GM13976 (cell line): ENCODE measurements around the gene MORN2.

Experiments used
- DNase-seq: peaks from one replicate; pipeline ENCODE4 v3.0.0; 2012; ENCODE audit warnings: low spot score
- in situ Hi-C: fragments of 300-500 bp; cut with MboI; formaldehyde crosslinking; loops from one replicate; pipeline ENCODE4 v1.12.0; 2022; ENCODE audit warnings: low sequenced_read_pairs, mixed read lengths, inconsistent platforms; ENCODE audit not compliant: unreplicated experiment
- TF ChIP-seq, protein P1 (sequence below): IDR thresholded peaks from 2 replicates; pipeline ENCODE4 v1.5.1; 2012; ENCODE audit warnings: borderline replicate concordance, mild to moderate bottlenecking; ENCODE audit not compliant: insufficient read depth; ENCODE audit errors: extremely low read depth, missing control alignments, control extremely low read depth

MORN2 gene

DNA sequence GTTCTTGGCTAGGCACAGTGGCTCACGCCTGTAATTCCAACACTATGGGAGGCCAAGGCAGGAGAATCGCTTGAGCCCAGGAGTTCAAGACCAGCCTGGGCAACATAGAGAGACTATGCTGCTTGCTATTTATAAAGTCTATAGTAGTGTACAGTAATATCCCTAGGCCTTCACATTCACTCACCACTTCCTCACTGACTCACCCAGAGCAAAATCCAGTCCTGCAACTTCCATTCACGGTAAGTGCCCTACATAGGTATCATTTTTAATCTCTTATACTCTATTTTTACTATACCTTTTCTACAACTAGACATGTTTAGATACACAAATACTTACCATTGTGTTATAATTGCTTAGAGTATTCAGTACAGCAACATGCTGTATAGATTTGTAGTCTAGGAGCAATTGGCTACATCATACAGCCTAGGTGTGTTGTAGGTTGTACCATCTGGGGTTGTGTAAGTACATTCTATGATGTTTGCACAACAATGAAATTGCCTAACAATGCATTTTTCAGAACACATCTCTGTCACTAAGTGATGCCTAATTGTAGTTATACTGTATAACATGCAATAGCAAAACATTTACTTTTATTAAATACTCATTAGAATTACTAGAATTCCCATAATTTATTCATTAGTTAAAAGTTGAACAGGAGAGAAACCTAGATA, 8.9 kb upstream of the MORN2 start:
- no peak for DNase-seq
- in situ Hi-C loops: no loop called here
- TF ChIP-seq, protein P1, sequence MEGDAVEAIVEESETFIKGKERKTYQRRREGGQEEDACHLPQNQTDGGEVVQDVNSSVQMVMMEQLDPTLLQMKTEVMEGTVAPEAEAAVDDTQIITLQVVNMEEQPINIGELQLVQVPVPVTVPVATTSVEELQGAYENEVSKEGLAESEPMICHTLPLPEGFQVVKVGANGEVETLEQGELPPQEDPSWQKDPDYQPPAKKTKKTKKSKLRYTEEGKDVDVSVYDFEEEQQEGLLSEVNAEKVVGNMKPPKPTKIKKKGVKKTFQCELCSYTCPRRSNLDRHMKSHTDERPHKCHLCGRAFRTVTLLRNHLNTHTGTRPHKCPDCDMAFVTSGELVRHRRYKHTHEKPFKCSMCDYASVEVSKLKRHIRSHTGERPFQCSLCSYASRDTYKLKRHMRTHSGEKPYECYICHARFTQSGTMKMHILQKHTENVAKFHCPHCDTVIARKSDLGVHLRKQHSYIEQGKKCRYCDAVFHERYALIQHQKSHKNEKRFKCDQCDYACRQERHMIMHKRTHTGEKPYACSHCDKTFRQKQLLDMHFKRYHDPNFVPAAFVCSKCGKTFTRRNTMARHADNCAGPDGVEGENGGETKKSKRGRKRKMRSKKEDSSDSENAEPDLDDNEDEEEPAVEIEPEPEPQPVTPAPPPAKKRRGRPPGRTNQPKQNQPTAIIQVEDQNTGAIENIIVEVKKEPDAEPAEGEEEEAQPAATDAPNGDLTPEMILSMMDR: no peak

DNA sequence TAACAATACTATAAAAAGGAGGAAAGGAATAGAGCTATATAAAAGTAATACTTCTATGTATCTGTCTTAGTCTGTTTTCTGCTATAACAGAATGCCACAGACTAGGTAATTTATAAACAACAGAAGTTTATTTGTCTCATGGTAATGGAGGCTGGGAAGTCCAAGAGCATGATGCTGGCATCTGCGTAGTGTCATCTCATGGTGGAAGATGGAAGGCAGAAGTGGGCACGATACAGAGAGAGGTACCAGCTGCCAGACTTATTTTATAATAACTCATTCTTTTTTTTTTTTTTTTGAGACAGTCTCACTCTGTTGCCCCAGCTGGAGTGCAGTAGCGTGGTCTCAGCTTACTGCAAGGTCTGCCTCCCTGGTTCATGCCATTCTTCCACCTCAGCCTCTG, 4.3 kb upstream of the MORN2 start:
- TF ChIP-seq, protein P1: no peak
- DNase-seq: no peak
- in situ Hi-C loops: no loop called here

DNA sequence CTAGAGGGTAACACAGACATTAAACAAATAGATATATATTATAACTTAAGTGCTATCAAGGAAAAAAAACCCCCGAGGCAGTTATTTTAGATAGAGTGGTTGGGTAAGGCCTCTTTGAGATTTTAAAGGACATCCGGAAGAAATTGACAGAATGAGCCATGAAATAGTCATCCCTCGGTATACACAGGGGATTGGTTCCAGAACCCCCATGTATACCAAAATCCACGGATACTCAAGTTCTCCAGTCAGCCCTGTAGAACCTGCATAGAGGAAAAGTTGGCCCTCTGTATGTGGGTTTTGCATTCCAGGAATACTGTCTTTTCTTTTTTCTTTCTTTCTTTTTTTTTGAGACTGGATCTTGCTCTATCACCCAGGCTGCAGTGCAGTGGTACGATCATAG, 2.0 kb upstream of the MORN2 start:
- TF ChIP-seq, protein P1: no peak
- DNase-seq: no peak
- in situ Hi-C loops: no loop called here

DNA sequence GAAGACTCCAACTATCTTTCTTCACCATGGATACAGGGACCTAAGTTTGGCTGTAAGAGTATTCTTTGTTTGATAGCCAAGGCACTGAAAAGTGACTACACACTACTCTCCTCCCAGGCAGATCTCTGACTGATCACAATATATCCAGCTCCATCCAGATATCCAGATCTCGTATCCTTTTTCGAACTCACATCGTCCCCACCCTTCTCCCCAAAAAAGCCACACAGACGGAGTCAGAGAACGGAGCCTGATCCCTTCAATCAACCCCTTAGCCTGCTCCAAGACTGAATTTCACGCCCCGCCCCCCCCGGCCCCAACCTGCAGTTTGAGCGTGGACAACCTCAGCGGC, 575 bp upstream of the MORN2 start:
- TF ChIP-seq, protein P1: no peak
- DNase-seq: no peak
- in situ Hi-C loops: no loop called here

DNA sequence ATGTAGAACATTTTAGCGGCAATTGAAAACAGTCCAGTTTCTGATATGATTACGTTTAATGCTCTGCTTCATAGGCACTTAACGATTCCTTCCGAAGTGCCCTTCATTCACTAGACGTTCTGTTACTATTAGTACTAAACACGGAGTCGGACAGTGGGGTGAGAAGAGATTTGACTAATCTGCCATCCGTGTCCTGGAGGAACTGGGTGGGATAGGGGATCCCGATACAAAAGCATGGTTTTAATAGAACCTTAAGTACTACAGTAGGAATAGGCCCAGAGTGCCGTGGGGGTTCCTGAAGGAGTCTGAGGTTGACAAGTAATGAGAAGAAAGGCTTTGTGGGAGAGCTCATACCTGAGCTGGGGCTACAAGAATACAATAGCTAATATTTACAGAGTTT, 631 bp downstream of the MORN2 start:
- in situ Hi-C loops: no loop called here
- DNase-seq: no peak
- TF ChIP-seq, protein P1: no peak

DNA sequence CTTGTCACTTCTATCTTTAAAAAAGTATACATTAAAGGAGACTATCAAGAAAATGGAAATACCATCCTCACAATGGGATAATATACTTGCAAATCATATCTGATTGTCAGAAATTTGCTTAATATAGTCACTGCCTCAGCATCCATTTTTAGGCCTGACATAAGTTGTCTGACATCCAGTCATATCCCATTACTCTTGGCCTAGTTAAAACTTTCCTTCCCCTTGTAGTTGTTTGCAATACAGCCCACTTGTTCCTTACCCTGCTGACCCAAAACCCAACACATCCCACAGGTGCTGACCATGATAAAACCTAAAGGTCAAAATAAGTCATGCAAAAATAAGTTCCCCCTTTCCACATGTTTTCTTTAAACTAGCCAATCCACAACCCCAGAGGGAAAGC, 10.3 kb downstream of the MORN2 start:
- in situ Hi-C loops: no loop called here
- TF ChIP-seq, protein P1: no peak
- no peak for DNase-seq
